ENCODE measurements around the gene RSPH1. TPM values are rescaled to one million over a fixed set of nuclear protein-coding genes. Genes with fewer than 3 reads are reported as not detected.

The RSPH1 gene
- polyA plus RNA-seq, 2 of the 4 experiments (the other 2 are of a cell fraction), result 0.71 to 0.85 TPM

DNA sequence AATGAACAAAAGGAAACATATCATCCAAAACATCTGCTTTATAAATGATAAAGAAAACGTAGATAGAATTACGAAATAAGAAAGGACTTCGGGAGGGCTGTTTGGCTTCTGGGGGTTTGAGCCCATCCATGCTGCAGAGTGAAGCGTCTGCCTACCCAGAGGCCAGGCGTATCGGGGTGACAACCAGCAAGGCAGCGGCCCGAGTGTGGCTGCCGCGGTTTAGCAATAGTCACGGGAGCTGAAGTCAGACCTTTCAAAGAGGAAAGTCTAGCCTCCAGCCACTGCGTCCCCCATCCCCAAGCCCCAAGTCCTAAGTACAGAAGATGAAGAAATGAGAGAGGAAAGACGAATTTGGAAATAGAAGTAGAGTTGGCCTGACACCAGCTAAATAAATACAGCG, 26.2 kb upstream of the RSPH1 start:
- Histone ChIP-seq H3K27ac (no peak overlapping the region), H3K4me1 (peaks cover 18% of the 10 kb centered on the region), H3K4me3 (no peak overlapping the region), H3K9me3 (no peaks in the 10 kb centered on the region), H3K4me2 (no peak overlapping the region)
- TF ChIP-seq, protein P1, sequence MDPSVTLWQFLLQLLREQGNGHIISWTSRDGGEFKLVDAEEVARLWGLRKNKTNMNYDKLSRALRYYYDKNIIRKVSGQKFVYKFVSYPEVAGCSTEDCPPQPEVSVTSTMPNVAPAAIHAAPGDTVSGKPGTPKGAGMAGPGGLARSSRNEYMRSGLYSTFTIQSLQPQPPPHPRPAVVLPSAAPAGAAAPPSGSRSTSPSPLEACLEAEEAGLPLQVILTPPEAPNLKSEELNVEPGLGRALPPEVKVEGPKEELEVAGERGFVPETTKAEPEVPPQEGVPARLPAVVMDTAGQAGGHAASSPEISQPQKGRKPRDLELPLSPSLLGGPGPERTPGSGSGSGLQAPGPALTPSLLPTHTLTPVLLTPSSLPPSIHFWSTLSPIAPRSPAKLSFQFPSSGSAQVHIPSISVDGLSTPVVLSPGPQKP (IDR thresholded peaks at IDR 0.05; ENCODE audit: low read depth, low read length), result no peak
- TF ChIP-seq TP53 (CRISPR knock-in tag; IDR thresholded peaks at IDR 0.05) (no peak), EHMT2 (IDR thresholded peaks at IDR 0.05; ENCODE audit: low read depth) (no peak), MYC (IDR thresholded peaks at IDR 0.05; ENCODE audit: borderline replicate concordance, low read length) (no peak), BCL3 (IDR thresholded peaks at IDR 0.05) (no peak), GATA3 (IDR thresholded peaks at IDR 0.05; ENCODE audit: borderline replicate concordance) (no peak), TFCP2L1 (CRISPR knock-in tag; IDR thresholded peaks at IDR 0.05) (no peak), ZNF302 (CRISPR knock-in tag; IDR thresholded peaks at IDR 0.05) (no peak)
- ChIA-PET POLR2A (no interaction called here), CTCF (no interaction called here)
- 92% methylated on average over 14 of the region's 14 CpGs for WGBS (ENCODE audit: missing lambda C conversion rate)
- no peak for ATAC-seq
- no peak for DNase-seq (ENCODE audit: low read depth in 1 of 2, low spot score in 1 of 2)
- FAIRE-seq, result no peak

- DNase-seq (ENCODE audit: low read depth in 1 of 2, low spot score in 1 of 2) (no peak), ATAC-seq (no peak), FAIRE-seq (no peak)
- no peak for TF ChIP-seq TP53 (CRISPR knock-in tag; IDR thresholded peaks at IDR 0.05)
- no peak for TF ChIP-seq RCOR1 (IDR thresholded peaks at IDR 0.05; ENCODE audit: low read depth, low read length)
- TF ChIP-seq HEYL (CRISPR knock-in tag; IDR thresholded peaks at IDR 0.05), result no peak
- no peak for TF ChIP-seq CEBPB (IDR thresholded peaks at IDR 0.05)
- no peak for TF ChIP-seq MYC (IDR thresholded peaks at IDR 0.05; ENCODE audit: borderline replicate concordance, low read length)
- CTCF ChIA-PET, result no interaction called here
- WGBS (ENCODE audit: missing lambda C conversion rate), result 91% methylated on average over 6 of the region's 6 CpGs
- Histone ChIP-seq H3K27ac (no peak overlapping the region), H3K4me1 (peaks cover 19% of the 10 kb centered on the region), H3K4me3 (no peak overlapping the region), H3K4me2 (no peak overlapping the region), H3K9me3 (no peaks in the 10 kb centered on the region)
- POLR2A ChIA-PET, result no interaction called here
Measured at GRCh38 chr21:42521805-42522204, 25.8 kb upstream of the RSPH1 start.

GRCh38 chr21:42521384-42521783, 25.4 kb upstream of the RSPH1 start:
- Histone ChIP-seq H3K4me1 (peaks cover 19% of the 10 kb centered on the region), H3K4me2 (no peak overlapping the region), H3K4me3 (no peak overlapping the region), H3K27ac (no peak overlapping the region), H3K9me3 (no peaks in the 10 kb centered on the region)
- 72% methylated on average over 1 of the region's 1 CpG for WGBS (ENCODE audit: missing lambda C conversion rate)
- ChIA-PET POLR2A (no interaction called here), CTCF (no interaction called here)
- ATAC-seq (no peak), DNase-seq (ENCODE audit: low read depth in 1 of 2, low spot score in 1 of 2) (no peak), FAIRE-seq (no peak)
- no peak for TF ChIP-seq KDM1A (IDR thresholded peaks at IDR 0.05; ENCODE audit: low read depth)
- TF ChIP-seq MAFK (IDR thresholded peaks at IDR 0.05; ENCODE audit: partially characterized antibody), result no peak
- TF ChIP-seq ATOH8 (CRISPR knock-in tag; IDR thresholded peaks at IDR 0.05; ENCODE audit: low read depth), result no peak
- TF ChIP-seq, protein P2, sequence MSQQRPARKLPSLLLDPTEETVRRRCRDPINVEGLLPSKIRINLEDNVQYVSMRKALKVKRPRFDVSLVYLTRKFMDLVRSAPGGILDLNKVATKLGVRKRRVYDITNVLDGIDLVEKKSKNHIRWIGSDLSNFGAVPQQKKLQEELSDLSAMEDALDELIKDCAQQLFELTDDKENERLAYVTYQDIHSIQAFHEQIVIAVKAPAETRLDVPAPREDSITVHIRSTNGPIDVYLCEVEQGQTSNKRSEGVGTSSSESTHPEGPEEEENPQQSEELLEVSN (IDR thresholded peaks at IDR 0.05; ENCODE audit: borderline replicate concordance, low read depth), result no peak
- TF ChIP-seq RFX5 (IDR thresholded peaks at IDR 0.05), result no peak
- no peak for TF ChIP-seq CEBPB (IDR thresholded peaks at IDR 0.05)

DNA sequence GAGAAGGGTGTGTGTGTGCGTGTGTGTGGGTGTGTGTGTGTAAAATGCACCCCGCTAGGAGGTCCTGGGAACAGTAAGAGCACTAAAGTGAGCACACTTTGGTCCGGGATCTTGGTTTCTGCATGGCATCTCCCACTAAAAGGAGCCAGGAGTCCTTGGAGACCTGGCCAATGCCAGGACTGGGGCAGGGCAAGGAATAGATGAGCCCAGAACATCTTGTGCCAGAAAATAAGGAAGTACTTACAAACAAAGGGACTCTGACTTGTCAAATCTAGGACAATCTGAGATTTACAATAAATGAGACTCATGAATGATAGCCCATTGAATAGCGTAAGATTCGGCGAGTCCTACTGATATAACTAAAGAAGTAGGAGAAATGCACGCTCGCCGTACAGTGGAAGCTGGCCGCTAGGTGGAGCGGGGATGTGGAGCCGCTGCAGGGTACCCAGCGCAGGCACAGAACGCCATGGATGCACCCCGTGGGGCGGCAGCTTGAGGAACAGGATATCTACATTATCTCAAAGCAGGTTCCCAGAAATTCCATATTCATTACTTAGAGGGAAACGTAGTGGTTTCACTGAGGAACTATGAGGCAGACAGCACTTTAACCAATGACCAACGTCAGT, 24.7 kb upstream of the RSPH1 start:
- Histone ChIP-seq H3K4me2 (no peak overlapping the region), H3K4me1 (peaks cover 25% of the 10 kb centered on the region), H3K9me3 (no peaks in the 10 kb centered on the region), H3K27ac (no peak overlapping the region), H3K4me3 (no peak overlapping the region)
- ChIA-PET CTCF (no interaction called here), POLR2A (no interaction called here)
- TF ChIP-seq TFCP2L1 (CRISPR knock-in tag; IDR thresholded peaks at IDR 0.05) (no peak), CEBPB (IDR thresholded peaks at IDR 0.05) (no peak), BCL3 (IDR thresholded peaks at IDR 0.05) (no peak), KDM5A (IDR thresholded peaks at IDR 0.05) (no peak), RFX5 (IDR thresholded peaks at IDR 0.05) (no peak), EHMT2 (IDR thresholded peaks at IDR 0.05; ENCODE audit: low read depth) (no peak), RCOR1 (IDR thresholded peaks at IDR 0.05; ENCODE audit: low read depth, low read length) (no peak)
- TF ChIP-seq, protein P3, sequence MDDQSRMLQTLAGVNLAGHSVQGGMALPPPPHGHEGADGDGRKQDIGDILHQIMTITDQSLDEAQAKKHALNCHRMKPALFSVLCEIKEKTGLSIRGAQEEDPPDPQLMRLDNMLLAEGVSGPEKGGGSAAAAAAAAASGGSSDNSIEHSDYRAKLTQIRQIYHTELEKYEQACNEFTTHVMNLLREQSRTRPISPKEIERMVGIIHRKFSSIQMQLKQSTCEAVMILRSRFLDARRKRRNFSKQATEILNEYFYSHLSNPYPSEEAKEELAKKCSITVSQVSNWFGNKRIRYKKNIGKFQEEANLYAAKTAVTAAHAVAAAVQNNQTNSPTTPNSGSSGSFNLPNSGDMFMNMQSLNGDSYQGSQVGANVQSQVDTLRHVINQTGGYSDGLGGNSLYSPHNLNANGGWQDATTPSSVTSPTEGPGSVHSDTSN (IDR thresholded peaks at IDR 0.05), result no peak
- TF ChIP-seq, protein P4, sequence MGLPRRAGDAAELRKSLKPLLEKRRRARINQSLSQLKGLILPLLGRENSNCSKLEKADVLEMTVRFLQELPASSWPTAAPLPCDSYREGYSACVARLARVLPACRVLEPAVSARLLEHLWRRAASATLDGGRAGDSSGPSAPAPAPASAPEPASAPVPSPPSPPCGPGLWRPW (IDR thresholded peaks at IDR 0.05), result no peak
- WGBS (ENCODE audit: missing lambda C conversion rate), result 89% methylated on average over 18 of the region's 18 CpGs
- ATAC-seq (peak in 1 of 2 experiments; percentile 46; a peak in 1 of 6 replicates), FAIRE-seq (no peak), DNase-seq (ENCODE audit: low read depth in 1 of 2, low spot score in 1 of 2) (no peak)
